ENCODE results near the gene NCSTN.

Gene NCSTN

DNA sequence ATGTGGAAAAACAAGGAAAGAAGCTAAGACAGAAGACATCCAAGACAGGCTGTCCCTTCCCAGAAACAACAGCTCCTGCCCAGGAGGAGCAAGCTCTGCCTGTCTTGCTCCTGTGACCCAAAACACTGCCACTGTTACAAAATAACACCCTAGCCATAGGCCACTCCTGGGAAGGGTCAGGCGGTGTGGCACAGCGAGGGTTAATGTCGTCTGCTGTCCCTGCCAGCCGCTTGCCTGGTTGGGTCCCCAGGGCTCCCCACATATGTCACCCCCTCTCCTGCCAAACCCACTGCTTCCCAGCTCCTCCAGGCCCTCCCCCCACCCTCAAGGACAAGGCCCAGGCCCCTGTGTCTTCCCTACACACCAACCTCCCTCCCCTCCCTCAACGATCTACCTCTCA, 19.8 kb downstream of the NCSTN start:
- DNase-seq: peak; percentile 87
- TF ChIP-seq, protein P1, sequence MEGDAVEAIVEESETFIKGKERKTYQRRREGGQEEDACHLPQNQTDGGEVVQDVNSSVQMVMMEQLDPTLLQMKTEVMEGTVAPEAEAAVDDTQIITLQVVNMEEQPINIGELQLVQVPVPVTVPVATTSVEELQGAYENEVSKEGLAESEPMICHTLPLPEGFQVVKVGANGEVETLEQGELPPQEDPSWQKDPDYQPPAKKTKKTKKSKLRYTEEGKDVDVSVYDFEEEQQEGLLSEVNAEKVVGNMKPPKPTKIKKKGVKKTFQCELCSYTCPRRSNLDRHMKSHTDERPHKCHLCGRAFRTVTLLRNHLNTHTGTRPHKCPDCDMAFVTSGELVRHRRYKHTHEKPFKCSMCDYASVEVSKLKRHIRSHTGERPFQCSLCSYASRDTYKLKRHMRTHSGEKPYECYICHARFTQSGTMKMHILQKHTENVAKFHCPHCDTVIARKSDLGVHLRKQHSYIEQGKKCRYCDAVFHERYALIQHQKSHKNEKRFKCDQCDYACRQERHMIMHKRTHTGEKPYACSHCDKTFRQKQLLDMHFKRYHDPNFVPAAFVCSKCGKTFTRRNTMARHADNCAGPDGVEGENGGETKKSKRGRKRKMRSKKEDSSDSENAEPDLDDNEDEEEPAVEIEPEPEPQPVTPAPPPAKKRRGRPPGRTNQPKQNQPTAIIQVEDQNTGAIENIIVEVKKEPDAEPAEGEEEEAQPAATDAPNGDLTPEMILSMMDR (IDR thresholded peaks at IDR 0.05; ENCODE audit: low read depth, low read length): no peak
- Histone ChIP-seq H3K27me3 (ENCODE audit: insufficient read depth, low read depth, severe bottlenecking) (no peaks in the 10 kb centered on the region), H3K4me3 (ENCODE audit: low read depth, low read length) (peak overlapping the region; percentile 7), H3K9me3 (ENCODE audit: severe bottlenecking) (no peaks in the 10 kb centered on the region), H3K27ac (peak overlapping the region; percentile 99), H3K36me3 (peaks cover 30% of the 10 kb centered on the region)

DNA sequence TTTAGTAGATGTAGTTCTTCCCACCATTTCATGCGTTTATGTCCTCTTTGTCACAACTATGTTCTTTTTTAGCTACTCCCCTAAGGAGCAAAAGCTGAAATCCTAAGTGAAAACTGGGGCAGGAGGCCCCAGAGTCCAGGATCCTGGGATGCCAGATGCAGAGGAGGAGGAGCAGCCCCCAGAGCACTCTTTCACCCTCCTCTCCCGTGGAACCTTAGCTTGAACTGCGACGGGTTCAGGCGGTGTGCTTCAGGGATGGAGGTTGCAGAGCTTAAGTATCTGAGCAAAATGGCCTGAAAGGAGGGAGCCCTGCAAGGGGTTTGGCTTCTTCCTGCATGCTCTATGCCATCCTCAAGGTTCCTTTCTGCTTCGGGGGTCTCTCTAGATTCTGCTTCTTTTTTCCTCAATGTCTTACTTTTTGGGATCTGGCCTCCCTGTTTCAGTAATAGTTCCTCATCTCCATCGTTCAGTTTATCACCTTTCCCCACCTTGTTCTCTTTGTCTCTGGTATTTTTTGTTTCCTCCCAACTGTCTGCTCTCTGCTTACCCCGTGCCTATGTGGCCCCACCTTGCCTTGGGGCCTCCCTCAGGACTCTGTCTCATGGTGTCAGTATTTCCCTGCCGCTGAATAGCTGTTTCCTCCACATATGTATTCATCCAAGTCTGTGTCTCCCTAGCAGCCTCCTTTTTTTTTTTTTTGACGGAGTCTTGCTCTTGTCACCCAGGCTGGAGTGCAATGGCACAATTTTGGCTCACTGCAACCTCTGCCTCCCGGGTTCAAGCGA, 21.0 kb downstream of the NCSTN start:
- H3K27ac ChIP-seq: peak overlapping the region; percentile 99
- H3K4me3 ChIP-seq (ENCODE audit: low read depth, low read length): no peak overlapping the region
- H3K36me3 ChIP-seq: peaks cover 21% of the 10 kb centered on the region
- peak; percentile 74 for DNase-seq
- TF ChIP-seq, protein P1 (IDR thresholded peaks at IDR 0.05; ENCODE audit: low read depth, low read length): no peak
- no peaks in the 10 kb centered on the region for H3K9me3 ChIP-seq (ENCODE audit: severe bottlenecking)
- no peaks in the 10 kb centered on the region for H3K27me3 ChIP-seq (ENCODE audit: insufficient read depth, low read depth, severe bottlenecking)

DNA sequence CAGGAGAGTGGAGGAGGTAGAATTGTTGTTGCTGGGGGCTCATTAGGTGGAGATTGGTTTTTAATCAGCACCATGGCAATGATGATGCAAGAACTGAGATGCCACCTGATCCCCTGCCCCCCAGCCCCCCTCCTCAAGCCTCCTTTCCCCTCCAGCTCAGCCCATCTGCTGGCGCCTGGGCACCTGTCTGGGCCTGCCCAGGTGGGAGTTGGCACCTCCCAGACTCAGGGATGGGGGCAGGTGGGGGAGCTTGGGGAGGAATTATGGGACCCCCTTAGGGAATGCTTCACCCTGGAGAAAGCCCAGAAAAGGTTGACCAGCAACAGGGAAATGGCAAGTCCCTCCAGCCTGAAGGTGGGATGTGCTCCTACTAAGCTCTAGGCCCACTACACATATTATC, 22.1 kb downstream of the NCSTN start:
- no peak for DNase-seq
- TF ChIP-seq, protein P1 (IDR thresholded peaks at IDR 0.05; ENCODE audit: low read depth, low read length): no peak
- peak overlapping the region; percentile 99 for H3K27ac ChIP-seq
- H3K27me3 ChIP-seq (ENCODE audit: insufficient read depth, low read depth, severe bottlenecking): no peaks in the 10 kb centered on the region
- no peak overlapping the region for H3K4me3 ChIP-seq (ENCODE audit: low read depth, low read length)
- no peaks in the 10 kb centered on the region for H3K9me3 ChIP-seq (ENCODE audit: severe bottlenecking)
- H3K36me3 ChIP-seq: peaks cover 9% of the 10 kb centered on the region

DNA sequence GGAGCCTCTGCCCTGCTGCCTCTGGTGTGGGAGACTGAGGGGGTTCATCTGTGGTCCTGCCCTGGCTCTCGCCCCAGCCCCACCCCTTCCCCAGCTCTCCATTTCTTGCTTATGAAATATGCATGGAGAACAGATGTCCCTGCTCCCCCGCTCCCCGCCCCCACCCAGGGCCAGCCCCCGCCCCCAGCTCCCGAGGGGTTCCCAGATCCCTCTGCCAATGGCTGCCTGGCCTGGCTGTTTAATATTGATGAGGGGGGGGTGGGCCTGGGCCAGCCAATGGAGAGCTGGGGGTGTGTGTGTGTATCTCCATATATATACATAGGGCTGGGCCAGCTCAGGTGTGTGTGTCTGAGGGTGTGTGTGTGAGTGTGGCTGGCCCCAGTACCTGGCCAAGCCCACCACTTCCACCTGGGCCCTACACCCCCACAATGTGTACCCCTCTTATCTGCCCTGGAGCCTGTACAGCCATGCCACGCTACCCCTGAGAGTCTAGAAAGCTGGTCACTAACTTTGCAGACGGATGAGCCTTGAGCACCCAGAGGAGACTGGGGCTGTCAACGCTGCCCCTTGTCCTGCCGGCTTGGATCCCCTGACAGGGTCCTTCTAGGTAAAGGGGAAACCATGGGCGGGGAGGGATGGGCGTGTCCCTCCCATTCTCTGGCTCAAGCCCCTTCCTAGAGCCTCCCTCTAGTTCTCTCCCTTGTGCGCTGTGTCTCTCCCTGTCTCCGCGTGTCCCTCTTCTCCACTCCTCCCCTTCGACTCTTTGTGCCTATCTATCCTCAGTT, 23.7 kb downstream of the NCSTN start, which contains the start of gene NHLH1:
NHLH1 (plus strand) TSS at position 341 of the 785 bp plus-strand sequence. CDS start 3,661 bp downstream, outside the sequence.
- Histone ChIP-seq H3K27ac (peak within 1 kb of the TSS; percentile 99), H3K27me3 (ENCODE audit: insufficient read depth, low read depth, severe bottlenecking) (no peaks in the 10 kb centered on the region), H3K36me3 (peaks cover 8% of the 10 kb centered on the region), H3K4me3 (ENCODE audit: low read depth, low read length) (peak within 1 kb of the TSS; percentile 66), H3K9me3 (ENCODE audit: severe bottlenecking) (no peaks in the 10 kb centered on the region)
- DNase-seq: peak; percentile 88
- TF ChIP-seq, protein P1 (IDR thresholded peaks at IDR 0.05; ENCODE audit: low read depth, low read length): no peak

DNA sequence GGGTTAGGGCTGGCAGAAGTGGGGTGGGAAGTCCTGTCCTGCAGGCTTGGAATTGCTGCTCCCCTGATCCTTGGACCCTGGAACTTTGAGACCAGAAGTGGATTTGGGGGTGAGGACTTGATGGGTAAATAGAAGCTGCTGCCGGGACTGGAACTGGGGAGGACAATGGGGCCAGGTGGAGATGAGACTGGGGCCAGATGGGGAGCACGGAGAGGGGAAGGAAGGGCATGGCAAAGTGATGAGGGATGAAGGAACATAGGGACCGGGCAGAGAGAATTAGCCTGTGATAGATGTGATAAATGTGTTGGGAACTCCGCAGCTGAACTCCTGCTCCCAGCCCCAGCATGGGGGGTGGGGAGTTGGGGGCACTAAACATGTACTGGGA, 24.3 kb downstream of the NCSTN start:
- Histone ChIP-seq H3K9me3 (ENCODE audit: severe bottlenecking) (no peaks in the 10 kb centered on the region), H3K4me3 (ENCODE audit: low read depth, low read length) (peak overlapping the region; percentile 66), H3K27me3 (ENCODE audit: insufficient read depth, low read depth, severe bottlenecking) (no peaks in the 10 kb centered on the region), H3K27ac (peak overlapping the region; percentile 71), H3K36me3 (peaks cover 8% of the 10 kb centered on the region)
- DNase-seq: no peak
- TF ChIP-seq, protein P1 (IDR thresholded peaks at IDR 0.05; ENCODE audit: low read depth, low read length): no peak
